Fibroblast of mammary gland (primary cell): ENCODE measurements around the gene ITGA11.

Experiments used
- DNase-seq: peaks from one replicate; pipeline ENCODE4 v3.0.0-alpha.2; 2010; ENCODE audit warnings: low read depth
- H3K4me3 ChIP-seq: 2 replicates; pipeline ENCODE4 v1.5.1; 2011; ENCODE audit warnings: low read depth, mild to moderate bottlenecking, low read length, moderate library complexity; ENCODE audit not compliant: control insufficient read depth
- TF ChIP-seq, protein P1 (sequence below): conservative IDR thresholded peaks from 2 replicates; pipeline ENCODE4 v1.5.1; 2011; ENCODE audit warnings: low read depth, low read length, inconsistent platforms; ENCODE audit not compliant: control insufficient read depth, insufficient read depth

The ITGA11 gene

DNA sequence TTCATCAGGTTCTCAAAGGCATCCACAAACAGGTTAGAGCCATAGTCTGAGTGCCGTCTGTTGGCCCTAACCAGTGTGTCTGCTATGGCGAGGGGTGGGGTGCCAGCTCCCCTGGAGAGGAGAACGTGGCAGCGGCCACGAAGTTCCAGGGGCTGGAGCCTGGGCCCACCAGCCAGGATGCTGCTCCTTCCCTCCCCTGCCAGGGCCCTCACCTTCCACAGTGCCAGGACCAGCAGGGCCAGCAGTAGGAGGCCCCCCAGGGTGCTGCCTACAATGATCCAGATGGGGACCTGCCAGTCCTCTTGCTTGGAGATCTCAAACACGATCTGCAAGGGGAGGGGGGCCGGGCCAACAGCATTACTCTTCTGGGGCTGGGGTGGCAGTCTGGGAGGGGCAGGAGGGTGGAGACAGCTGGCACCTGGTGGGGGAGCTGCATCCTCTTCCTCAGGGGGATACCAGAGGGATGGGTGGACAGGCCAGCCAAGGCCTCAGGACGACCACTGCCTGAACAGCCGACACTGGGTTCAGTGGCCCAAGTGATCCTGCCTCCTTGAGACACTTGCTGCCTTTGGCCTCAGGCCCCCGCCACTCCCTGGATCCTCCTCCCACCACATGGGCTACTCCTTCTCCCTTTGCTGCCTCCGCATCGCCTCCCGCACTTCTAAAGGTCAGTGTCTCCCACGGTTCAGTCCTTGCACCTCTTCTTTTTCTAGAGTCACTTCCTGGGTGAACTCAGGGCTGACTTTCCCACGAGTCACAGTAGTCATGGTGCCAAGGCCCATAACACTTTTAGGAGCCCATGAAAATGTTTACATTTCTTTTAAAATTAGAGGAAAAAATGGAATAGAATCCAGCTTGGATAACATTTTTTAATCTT, 128.2 kb downstream of the ITGA11 start:
- DNase-seq, result peak; percentile 42
- TF ChIP-seq, protein P1, sequence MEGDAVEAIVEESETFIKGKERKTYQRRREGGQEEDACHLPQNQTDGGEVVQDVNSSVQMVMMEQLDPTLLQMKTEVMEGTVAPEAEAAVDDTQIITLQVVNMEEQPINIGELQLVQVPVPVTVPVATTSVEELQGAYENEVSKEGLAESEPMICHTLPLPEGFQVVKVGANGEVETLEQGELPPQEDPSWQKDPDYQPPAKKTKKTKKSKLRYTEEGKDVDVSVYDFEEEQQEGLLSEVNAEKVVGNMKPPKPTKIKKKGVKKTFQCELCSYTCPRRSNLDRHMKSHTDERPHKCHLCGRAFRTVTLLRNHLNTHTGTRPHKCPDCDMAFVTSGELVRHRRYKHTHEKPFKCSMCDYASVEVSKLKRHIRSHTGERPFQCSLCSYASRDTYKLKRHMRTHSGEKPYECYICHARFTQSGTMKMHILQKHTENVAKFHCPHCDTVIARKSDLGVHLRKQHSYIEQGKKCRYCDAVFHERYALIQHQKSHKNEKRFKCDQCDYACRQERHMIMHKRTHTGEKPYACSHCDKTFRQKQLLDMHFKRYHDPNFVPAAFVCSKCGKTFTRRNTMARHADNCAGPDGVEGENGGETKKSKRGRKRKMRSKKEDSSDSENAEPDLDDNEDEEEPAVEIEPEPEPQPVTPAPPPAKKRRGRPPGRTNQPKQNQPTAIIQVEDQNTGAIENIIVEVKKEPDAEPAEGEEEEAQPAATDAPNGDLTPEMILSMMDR, result no peak
- no peak overlapping the region for H3K4me3 ChIP-seq

DNA sequence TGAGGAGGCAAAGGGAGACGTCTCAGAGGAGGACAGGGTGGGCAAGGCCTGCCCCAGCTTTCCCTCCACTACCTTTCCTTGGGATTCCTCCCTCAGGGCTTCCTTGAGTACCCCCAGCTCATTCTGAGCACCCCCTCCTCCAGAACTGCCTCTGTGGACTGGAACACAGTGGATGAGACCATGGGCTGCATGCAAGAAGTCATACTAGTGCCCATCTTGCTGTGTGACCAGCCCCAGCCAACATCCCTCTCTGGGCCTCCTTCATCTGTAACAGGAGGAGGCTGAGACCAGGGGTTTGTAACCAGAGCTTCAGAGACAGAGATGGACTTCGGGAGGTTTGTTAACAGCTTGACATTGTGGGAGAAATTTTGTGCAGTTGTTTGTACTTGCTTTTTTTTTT, 128.8 kb downstream of the ITGA11 start:
- no peak for DNase-seq
- H3K4me3 ChIP-seq, result no peak overlapping the region
- TF ChIP-seq, protein P1, result no peak

DNA sequence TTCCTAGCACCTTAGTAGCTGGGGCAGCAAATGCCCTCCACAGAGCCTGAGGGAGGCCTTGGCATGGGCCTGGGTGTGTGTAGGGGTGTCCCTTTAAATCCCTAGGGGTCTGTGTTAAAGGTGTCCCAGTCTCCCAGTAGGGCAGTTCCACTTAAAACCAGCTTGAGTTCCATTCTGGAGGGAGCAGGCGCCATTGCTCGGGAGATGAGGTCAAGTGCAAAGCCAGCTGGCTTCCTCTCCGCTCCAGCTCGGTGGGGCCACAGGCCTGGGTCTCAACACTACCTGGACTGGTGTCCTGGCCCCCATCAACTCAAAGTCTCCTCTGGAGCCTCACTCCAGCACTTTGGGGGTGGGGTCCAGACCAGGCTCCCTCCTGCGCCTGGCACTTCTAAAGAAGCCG, 129.2 kb downstream of the ITGA11 start:
- no peak overlapping the region for H3K4me3 ChIP-seq
- no peak for DNase-seq
- TF ChIP-seq, protein P1, result no peak

DNA sequence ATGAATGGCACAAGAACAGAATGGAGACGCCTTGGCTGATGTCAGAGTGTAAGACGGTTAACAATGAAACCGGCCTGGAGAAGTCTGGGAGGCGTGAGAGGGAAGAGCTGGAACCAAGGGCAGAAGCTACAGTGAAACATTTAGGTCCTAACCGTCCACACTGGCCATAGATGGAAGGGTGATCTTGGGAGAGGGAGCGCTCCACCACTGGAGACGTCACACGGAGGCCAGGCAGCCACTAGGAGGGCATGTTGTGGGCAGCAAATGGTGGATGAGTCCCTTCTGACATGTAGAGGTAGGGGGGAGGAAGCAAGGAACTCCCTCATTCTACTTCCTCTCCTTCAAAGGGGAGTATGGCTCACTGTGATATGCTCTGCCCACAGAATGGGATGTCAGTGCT, 130.7 kb downstream of the ITGA11 start:
- DNase-seq, result no peak
- no peak overlapping the region for H3K4me3 ChIP-seq
- TF ChIP-seq, protein P1, result no peak

DNA sequence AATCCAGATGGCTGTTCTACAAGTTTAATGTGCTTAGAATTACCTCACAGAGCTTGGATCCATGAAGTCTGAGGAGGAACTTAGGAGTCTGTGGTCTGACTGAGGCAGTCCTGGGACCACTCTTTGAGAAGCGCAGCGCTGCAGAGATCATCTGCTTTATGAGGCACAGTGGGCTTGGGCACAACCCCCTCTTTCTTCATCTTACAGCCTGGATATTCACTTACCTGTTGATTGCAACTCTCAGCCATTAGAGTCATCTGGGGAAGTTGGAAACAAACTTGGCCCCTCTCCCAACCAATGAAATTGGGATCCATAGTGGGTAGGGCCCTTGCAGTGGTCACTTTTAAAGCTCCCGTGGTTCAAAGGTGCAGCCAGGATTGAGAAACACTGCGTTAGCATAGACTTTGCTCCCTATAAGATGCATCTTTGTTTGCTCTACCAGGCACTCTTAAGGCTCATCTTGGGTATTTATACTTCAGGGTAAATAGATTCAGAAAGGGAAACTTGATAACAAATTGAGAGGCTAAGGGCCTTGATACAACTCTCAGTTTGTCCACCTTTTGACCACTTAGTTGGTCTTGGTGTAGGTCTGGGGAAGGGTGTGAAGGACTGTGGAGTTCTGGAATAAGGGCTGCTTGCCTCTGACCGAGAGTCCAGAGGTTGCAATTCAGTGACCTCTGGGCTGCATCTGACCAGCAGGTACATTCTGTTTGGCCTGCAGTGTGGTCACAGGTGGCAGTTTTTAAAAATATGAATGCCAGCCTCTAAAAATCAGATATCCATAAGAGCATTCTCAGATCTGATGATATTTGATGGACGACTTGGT, 131.6 kb downstream of the ITGA11 start:
- DNase-seq, result no peak
- TF ChIP-seq, protein P1, result no peak
- H3K4me3 ChIP-seq, result no peak overlapping the region

DNA sequence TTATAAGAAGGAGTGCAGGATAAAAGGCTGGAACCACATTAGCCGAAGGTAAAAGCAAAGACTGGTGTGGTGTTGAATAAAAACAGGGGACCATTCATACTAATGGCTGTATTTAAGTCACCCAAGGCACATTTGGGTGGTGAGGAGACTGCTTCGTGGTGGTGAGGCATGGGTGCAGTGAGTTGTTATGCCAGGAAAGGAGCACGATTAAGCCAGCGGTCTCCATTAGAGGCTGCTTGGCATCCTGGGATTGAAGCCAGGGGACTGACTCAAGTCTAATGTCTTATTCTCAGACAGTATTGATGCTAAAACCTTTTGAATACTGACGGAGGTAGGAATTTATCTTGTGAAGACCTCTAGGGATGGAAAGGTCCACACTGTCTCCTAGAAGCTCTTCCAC, 132.5 kb downstream of the ITGA11 start:
- peak; percentile 46 for DNase-seq
- TF ChIP-seq, protein P1, result no peak
- H3K4me3 ChIP-seq, result no peak overlapping the region
